Stimulated activated CD8-positive, alpha-beta memory T cell treated with anti-CD3 and anti-CD28 coated beads, Interleukin-7, amount 100 ng/mL, for 4 hours (primary cell): ENCODE measurements around the gene RNF141.

Experiments
- DNase-seq, 2 donors: peaks; one replicate each; pipeline ENCODE4 v3.0.0-alpha.2; 2020; ENCODE audit warnings: low read depth in 2 of 2

RNF141 gene

GRCh38 chr11:10498022-10498400, 43.0 kb downstream of the RNF141 start:
- no peak for DNase-seq

GRCh38 chr11:10497371-10498021, 43.5 kb downstream of the RNF141 start:
- DNase-seq: no peak

GRCh38 chr11:10496296-10496936, 44.6 kb downstream of the RNF141 start:
- DNase-seq: no peak

GRCh38 chr11:10495464-10495786, 45.6 kb downstream of the RNF141 start:
- DNase-seq: no peak

DNA sequence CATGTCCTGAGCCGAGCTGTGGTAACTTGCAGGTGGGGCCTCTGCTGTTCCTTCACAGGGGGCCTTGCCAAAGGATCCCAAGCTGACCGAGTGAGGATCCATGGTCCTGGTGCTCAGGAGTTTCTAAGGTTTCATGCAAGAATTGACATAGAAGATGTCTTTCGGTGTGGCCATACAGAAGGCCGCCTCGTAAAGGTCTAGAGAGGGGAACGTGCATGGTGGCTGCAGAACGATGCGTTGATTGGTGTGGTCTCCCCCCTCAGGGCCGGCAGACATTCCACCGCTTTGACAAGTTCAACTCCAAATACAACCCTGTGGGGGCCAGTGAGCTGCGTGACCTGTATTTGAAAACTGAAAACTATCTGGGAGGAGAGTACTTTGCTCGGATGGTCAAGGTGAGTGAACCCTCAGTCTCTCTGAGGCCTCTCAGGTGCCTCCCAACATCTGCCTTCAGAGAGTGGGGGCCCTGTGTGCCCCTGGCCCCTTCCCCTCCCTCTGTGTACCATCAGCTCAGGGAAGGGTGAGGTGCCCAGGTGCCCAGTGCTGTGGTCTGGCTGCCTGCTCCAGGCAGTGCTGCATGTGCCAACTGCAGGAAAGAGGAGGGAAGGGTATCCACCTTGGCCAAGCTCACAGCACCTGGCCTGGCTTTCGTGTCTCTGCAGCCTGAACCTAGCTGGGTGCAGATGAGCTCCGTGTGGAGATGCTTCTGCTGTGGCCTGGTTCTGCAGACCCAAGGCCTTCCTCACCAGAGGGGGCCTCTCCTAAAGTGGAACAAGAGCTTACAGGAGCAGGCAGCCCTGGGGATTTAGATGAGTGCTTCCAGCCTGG, 46.1 kb downstream of the RNF141 start:
- DNase-seq: no peak

DNA sequence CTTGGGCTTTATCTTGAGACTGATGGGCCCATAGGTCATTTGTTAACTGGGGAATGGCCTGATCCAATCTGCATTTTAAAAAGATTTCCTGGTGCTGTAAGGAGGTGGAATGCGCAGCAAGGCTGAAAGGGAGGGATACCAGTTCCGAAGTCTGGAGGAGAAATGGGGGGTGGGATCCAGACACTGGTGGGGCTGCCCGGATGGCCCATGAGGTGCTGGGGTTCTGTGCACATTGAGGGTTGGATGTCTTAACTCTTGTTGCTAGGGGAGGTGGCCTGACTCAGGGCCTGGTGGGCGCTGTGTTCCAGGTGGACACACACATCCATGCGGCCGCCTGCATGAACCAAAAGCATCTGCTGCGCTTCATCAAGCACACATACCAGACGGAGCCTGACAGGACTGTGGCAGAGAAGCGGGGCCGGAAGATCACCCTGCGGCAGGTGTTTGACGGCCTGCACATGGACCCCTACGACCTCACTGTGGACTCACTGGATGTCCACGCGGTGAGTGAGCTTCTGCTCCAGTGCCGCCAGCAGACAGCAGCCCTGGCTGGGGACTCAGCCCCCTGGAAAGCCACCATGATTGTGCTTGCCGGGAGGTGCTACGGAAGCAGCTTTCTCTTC, 47.8 kb downstream of the RNF141 start:
- no peak for DNase-seq

- DNase-seq: no peak
These were observed 48.9 kb downstream of the RNF141 start for GRCh38 chr11:10492084-10492483.

DNA sequence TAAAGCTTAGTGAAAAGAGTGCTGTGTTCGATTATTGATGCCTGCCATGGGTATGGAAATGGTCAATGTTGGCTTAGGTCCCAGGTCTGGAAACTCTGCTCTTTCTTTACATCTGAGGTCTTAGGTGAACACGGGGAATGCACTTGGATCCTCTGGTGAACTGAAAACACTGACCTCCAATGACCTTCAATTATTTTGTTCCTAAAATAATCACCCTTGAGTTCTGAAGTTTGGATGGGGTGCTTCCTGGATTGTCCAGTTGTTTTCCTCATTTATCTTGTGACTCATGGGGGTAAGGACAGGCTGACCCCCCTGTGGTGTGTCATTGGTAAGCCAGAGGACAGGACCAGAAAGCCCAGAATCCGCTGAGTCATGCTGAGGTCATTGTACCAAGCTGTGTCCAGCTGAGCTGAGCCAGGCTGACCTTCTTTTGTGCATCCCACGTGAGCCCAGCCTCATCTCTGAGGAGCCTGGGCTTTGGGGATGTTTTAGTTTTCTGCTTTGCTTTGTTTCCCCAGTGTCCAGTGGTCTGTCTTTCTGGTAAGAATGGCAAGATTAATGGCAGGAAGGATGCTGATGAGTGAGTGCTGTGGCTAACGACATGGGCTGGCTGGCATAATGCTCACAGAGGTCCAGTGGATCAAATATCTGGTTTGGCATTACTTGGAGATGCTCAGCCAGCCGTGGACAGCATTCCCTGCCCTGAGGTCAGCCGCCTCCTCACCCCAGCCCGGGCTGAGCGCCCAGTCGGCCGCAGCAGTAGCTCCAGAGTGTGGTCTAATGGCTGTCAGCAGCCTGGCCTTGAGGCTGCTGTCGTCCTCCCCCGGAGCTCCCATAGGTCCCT, 50.4 kb downstream of the RNF141 start:
- DNase-seq: no peak

DNA sequence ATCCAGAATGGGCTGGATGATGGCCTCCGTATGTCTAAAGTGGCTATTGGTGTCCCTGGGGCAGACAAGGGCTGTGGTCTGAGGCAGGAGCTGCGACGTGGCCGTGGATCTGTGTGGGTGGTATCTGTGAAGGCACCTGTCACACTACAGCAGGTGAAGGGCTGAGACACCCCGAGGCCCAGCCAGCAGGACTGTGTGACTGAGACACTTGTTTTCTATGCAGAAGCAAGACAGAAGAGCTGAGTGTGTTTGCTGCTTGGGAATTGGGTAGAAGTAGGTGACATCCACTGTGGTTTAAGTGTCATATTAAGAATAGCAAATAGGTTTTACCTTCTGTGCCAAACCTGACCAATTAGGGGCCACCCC, 51.0 kb downstream of the RNF141 start:
- no peak for DNase-seq

GRCh38 chr11:10488934-10489691, 51.9 kb downstream of the RNF141 start:
- DNase-seq: no peak

DNA sequence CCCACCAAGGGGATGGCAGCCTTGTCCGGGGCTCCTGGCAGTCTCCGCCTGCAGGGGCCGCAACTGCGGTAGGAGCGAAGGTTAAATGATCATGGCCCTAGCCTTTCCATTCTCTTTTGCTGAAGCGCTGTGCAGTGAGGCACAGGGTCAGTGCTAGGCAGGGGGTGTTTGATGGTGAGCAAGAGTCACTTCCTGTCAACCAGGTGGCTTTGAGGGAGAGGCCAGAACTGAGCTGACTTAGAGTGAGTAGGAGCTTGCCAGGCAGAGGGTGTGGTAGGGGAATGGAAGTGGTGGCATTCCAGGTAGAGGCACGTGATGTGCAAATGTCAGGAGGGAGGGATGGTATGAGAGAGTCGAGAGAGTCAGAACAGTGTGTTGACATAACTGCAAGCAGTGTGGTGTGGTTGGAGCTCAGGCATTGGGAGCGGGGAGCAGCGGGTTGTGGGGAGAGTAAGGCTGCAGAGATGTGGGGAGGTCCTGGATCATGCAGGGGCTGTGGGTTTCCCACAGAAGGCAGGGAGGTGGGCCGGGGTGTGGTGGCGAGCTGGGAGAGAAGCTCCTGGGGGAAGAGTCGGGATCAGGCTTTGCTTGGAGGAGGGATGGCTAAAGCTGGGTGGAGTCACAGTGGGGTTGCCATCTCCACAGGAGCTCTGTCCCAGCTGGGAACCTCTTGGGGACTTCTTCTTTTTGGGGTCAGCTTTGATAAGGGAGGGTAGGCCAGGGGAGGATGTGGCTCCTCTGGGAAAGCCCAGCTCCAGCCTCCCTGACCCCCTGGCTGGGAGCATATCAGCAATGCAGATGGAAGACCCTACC, 52.7 kb downstream of the RNF141 start:
- DNase-seq: no peak

DNA sequence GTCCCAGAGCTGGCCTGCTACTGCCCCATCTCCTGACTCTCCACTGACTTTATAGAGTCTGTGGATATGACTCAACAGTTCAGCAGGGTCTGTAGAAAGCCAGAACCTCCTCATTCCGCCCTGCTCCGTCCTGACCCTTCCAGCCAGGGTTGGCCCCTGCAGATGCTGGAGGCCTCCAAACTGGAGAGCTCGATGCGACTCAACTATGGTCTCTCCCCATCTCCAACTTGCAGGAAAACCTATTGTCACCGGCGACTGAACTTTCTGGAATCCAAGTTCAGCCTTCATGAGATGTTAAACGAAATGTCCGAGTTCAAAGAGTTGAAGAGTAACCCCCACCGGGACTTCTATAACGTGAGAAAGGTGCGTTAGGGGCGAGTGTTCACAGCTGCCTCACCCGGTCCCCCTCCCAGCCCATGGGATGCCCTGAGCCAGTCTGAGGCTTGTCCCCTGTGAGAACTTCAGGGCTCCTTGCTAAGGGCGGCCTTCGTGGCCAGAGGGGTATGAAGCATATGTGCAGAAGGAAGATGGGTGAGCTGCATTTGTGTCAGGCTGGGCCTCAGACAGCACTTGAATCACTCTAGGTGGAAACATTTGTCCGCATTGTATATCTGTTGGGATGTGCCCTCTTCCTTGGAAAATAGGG, 53.9 kb downstream of the RNF141 start:
- no peak for DNase-seq

DNA sequence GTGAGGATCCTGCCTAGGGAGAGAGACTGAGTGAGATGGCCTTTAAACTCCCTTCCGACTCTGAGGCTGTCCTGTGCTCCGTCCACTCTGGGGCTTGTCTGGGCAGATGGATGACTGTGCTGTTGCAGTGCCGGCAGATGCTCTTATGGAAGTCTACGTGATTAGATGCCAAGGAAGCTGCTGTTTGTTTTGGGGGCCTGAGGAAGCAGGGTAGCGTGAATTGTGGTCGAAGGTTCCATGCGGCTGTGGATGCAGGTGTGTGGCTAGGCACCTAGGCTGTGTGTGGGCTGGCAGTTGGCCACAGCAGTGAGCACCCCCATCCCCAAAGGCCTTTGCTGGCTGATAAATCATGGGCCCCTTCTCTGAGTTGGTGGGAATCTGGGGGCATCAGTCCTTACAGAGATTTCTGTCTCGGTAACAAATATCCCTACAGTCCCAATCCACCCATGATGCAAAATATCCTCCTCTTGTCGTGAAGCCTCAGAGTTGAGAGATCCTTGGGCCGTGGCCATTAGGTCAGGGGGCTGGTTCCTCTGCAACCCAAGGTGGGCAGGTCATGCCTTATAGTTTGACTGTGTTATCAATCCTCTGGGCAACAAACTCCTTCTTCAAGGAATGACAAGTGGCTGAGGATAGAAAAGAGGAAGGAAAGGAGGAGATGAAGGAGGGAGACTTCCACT, 54.7 kb downstream of the RNF141 start:
- DNase-seq: no peak

DNA sequence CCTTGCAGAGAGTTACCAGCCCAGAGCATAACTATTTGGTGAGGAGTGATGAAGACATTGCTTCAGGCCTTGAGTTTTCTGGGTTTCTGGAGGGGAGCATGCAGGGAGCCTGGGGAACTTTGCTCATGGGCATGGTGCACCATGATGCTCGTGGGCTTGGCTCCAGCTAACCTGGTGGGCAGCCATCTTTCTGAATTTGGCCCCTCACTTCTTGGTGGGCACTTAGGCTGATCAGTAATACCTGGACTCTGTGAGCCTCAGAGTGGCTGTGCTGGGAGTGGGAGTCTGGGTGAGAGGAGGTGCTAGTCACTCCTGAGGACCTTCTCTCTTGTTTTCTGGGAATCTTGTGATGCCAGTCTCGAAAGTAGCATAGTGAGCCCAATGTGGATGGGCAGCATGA, 55.3 kb downstream of the RNF141 start:
- DNase-seq: no peak

- DNase-seq: no peak
These were observed 56.4 kb downstream of the RNF141 start for GRCh38 chr11:10484461-10485180.

GRCh38 chr11:10483584-10483983, 57.4 kb downstream of the RNF141 start:
- DNase-seq: no peak

DNA sequence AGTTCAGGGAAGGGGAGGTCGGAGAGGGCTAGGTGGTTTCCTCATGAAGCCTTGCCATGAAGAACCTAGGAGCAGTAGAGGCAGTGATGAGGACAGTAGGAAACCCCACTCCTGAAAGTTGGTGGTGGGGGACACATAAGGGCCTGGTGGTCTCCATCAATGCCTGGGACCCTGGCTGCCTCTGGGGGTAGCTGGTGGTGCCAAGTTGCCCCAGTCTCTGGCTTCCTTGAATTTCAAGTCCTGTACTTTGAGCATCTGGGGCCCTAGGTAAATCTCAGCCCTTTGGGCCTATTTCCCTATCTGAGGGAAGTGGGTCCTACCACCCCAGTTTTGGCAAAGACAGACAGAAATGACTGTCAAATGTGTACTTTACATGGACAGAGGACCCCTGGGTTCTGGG, 57.8 kb downstream of the RNF141 start:
- DNase-seq: no peak

DNA sequence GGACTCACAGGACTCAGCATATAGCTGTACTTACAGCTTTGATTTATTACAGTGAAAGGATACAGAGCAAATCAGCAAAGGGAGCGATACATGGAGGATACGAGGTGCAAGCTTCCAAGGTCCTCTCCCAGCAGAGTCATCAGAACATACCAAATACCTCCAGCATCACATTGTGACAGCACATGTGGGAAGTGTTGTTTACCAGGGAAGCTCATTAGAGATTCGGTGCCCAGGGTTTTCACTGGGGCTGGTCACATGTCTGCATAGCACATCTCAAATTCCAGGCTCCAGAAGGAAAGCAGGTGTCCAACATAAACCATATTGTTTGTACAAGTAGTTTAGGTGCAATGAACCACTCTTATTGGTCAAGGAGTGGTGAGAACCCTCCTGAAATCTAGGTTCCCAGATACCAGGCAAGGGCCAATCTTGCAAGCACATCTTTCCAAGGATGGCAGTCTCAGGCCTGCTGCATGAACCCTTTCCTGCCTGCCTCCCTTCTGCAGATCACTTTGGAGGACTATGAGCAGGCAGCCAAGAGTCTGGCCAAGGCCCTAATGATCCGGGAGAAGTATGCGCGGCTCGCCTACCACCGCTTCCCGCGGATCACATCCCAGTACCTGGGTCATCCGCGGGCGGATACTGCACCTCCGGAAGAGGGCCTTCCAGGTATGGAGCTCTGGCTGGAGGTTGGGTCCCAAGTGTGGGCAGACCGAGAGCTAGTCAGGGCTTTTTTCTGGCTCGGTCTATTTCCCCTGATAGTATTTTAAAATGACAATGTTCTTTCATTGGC, 59.2 kb downstream of the RNF141 start:
- DNase-seq: no peak
